SH-SY5Y (cell line): ENCODE results near the gene SMCO1.

ENCODE experiments used
- GATA2 ChIP-seq: IDR thresholded peaks from 2 replicates; pipeline ENCODE4 v1.6.1; 2011; ENCODE audit warnings: mild to moderate bottlenecking, low read depth, low read length
- GATA3 ChIP-seq: IDR thresholded peaks from 2 replicates; pipeline ENCODE4 v1.6.1; 2011; ENCODE audit warnings: low read depth, mild to moderate bottlenecking, low read length, moderate library complexity

- TF ChIP-seq GATA2 (no peak), GATA3 (no peak)
Measured at GRCh38 chr3:196502775-196503195, 12.4 kb downstream of the SMCO1 start.
